ENCODE results near the gene GATD1.

- TF ChIP-seq ZBED1 (IDR thresholded peaks at IDR 0.05) (no peak), ZC3H8 (IDR thresholded peaks at IDR 0.05) (no peak), MCM7 (IDR thresholded peaks at IDR 0.05) (no peak), ZNF830 (CRISPR knock-in tag; IDR thresholded peaks at IDR 0.05) (no peak), POLR2A (conservative IDR thresholded peaks at IDR 0.05) (no peak), FOXM1 (IDR thresholded peaks at IDR 0.05; ENCODE audit: low read depth) (no peak), FOXM1 (CRISPR knock-in tag; IDR thresholded peaks at IDR 0.05; ENCODE audit: low read depth) (no peak), CTCF (IDR thresholded peaks at IDR 0.05 in 2 of 3, conservative IDR thresholded peaks at IDR 0.05 in 1 of 3; ENCODE audit: insufficient read depth in 2 of 3, low read depth in 1 of 3, low read length in 3 of 3) (no peak), SP2 (IDR thresholded peaks at IDR 0.05; ENCODE audit: extremely low read depth, low read depth, low read length, poor library complexity, severe bottlenecking) (no peak), EP300 (IDR thresholded peaks at IDR 0.05; ENCODE audit: low read length) (no peak), LCOR (CRISPR knock-in tag; IDR thresholded peaks at IDR 0.05) (no peak), KLF16 (IDR thresholded peaks at IDR 0.05) (no peak), RCOR1 (IDR thresholded peaks at IDR 0.05; ENCODE audit: borderline replicate concordance in 1 of 2, low read depth in 2 of 2, low read length in 2 of 2) (no peak)
Observed at GRCh38 chr11:721247-721740, 56.0 kb downstream of the GATD1 start.

Measured in K562 (cell line).